Chondrocyte (in vitro differentiated cells): Measurements from ENCODE around the gene RHOA. TPM values are rescaled to one million over a fixed set of nuclear protein-coding genes. Genes with fewer than 3 reads are reported as not detected.
A peak's percentile ranks its signal among the peaks of the same experiment; 100 is the strongest.

Experiments used
- DNase-seq: peaks from one replicate; pipeline ENCODE4 v3.0.0; 2021; ENCODE audit warnings: mixed read lengths, low spot score
- H3K27ac Mint-ChIP-seq: one replicate; pipeline ENCODE4 v1.8.0; 2021; ENCODE audit warnings: mild to moderate bottlenecking, moderate library complexity, mixed read lengths; ENCODE audit not compliant: unreplicated experiment
- H3K27me3 Mint-ChIP-seq: 2 replicates; pipeline ENCODE4 v1.8.0; 2021; ENCODE audit warnings: low read depth, mixed read lengths
- H3K36me3 Mint-ChIP-seq: 2 replicates; pipeline ENCODE4 v1.8.0; 2021; ENCODE audit warnings: low read depth, mixed read lengths
- H3K4me1 Mint-ChIP-seq: 2 replicates; pipeline ENCODE4 v1.8.0; 2021; ENCODE audit warnings: low read depth, mild to moderate bottlenecking, mixed read lengths
- H3K4me3 Mint-ChIP-seq: one replicate; pipeline ENCODE4 v1.8.0; 2021; ENCODE audit warnings: mild to moderate bottlenecking, moderate library complexity, mixed read lengths; ENCODE audit not compliant: unreplicated experiment
- H3K9me3 Mint-ChIP-seq: 2 replicates; pipeline ENCODE4 v1.8.0; 2021; ENCODE audit warnings: low read depth, mixed read lengths
- CTCF ChIP-seq: fragments of 200-600 bp; sonication (generic); IDR thresholded peaks from 2 replicates; pipeline ENCODE4 v1.5.0; 2021; ENCODE audit warnings: antibody characterized with exemption, mild to moderate bottlenecking, moderate library complexity
- total RNA-seq: library from RNA; stranded (reverse); gene quantifications from 3 replicates; pipeline ENCODE4 v1.2.1, GENCODE V29; 2021

RHOA gene
- total RNA-seq, 1 donor from 2014 or later = 625 TPM

DNA sequence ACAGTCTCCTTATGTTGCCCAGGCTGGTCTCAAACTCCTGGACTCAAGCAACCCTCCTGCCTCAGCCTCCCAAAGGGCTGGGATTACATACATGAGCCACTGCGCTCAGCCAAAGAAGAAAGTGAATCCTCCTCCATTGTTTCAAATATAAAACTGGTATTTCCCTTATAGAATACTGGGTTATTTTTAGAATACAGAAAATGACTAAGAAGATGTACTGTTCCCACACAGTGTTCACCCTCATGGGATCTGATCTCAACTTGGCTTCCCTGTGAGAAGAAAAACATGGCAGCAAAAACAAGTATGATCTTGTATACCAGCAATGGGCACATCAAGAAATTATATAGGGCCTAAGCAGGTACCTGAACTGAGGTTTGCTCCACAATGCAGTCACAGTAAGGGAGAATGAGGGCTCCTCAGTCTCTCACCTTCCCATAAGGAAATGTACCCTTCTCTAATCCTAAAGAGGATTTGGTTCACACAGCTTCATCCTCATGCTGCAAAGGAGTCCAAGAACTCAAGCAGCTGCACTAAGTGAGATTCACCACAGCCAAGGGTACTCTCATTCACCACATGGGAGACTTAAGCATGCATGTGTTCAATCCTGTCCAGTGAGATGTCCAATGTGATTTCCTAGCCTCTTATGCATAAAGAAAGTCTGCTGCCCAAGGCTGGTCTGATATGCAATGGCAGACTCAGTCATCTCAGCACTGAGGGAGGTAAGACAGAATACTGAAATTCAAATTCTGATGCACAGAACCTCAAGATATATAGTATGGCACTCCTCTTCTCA, 97.7 kb downstream of the RHOA start:
- no peak for DNase-seq
- peak overlapping the region; percentile 96 for H3K27ac Mint-ChIP-seq
- no peaks in the 10 kb centered on the region for H3K9me3 Mint-ChIP-seq
- H3K27me3 Mint-ChIP-seq = no peaks in the 10 kb centered on the region
- peaks cover 16% of the 10 kb centered on the region for H3K4me1 Mint-ChIP-seq
- no peak overlapping the region for H3K4me3 Mint-ChIP-seq
- no peak for TF ChIP-seq CTCF
- peaks cover 23% of the 10 kb centered on the region for H3K36me3 Mint-ChIP-seq

DNA sequence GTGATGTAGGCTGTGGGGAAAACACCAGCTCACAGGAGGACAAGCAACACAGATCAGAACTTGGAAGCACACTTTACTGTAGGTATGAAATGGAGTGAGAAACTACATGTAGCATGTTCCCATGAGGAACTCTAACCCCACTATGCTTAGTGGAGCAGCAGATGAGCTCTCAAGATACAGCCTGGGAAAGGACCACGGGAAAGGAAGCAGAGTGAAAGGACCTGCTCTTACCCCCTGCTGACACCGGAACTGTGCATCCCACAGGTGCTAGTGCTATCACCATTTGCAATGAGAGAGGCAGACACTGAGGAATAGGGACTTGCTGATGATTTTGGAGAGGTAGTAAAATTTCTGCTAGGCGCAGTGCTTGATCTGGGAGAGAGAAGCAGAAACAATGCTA, 100.5 kb downstream of the RHOA start:
- peaks cover 16% of the 10 kb centered on the region for H3K4me1 Mint-ChIP-seq
- H3K9me3 Mint-ChIP-seq = no peaks in the 10 kb centered on the region
- H3K27me3 Mint-ChIP-seq = no peaks in the 10 kb centered on the region
- H3K27ac Mint-ChIP-seq = no peak overlapping the region
- DNase-seq = no peak
- no peak for TF ChIP-seq CTCF
- H3K36me3 Mint-ChIP-seq = peaks cover 25% of the 10 kb centered on the region
- H3K4me3 Mint-ChIP-seq = no peak overlapping the region

DNA sequence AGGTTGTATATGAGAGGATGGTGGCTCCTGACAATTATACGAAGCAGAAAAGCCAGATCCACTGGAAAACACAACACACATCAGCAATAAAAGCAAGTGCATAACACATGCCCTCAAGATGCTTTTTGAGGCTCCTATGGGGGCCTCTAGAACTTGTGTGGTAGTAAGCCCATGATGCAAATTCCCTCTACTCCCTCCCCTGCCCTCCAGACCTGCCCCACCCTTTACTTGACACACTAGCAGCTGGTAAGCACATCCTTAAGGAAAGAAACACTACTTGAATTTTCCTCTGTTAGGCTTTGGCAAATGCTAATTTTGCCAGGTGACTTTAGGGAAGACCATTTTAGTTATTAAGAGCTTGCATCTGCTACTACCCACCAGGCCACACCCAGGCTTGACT, 101.1 kb downstream of the RHOA start:
- Mint-ChIP-seq H3K9me3 (no peaks in the 10 kb centered on the region), H3K36me3 (peaks cover 25% of the 10 kb centered on the region), H3K4me3 (no peak overlapping the region), H3K4me1 (peaks cover 16% of the 10 kb centered on the region), H3K27me3 (no peaks in the 10 kb centered on the region), H3K27ac (no peak overlapping the region)
- no peak for TF ChIP-seq CTCF
- DNase-seq = no peak

Other genes with a start within 250 kb of the RHOA start
- 18.1 to 19.4 TPM (median 18.7 TPM) in 3 replicates for gene CCDC71, start 245.6 kb downstream of the RHOA start, total RNA-seq
- gene KLHDC8B, start 240.4 kb downstream of the RHOA start, total RNA-seq = 15.6 to 40.8 TPM (median 35.1 TPM) in 3 replicates
- 4.6 to 7.3 TPM (median 6.9 TPM) in 3 replicates for gene C3orf62, start 134.7 kb downstream of the RHOA start, total RNA-seq
- 31.6 to 41.0 TPM (median 31.9 TPM) in 3 replicates for gene USP4, start 71.9 kb downstream of the RHOA start, total RNA-seq
- 87.9 to 92.6 TPM (median 91.3 TPM) in 3 replicates for gene GPX1, start 53.6 kb downstream of the RHOA start, total RNA-seq
- 22.5 to 54.8 TPM (median 23.4 TPM) in 3 replicates for gene TCTA, start 447 bp upstream of the RHOA start, total RNA-seq
- 4.8 to 6.1 TPM (median 6.0 TPM) in 3 replicates for gene AMT, start 10.5 kb upstream of the RHOA start, total RNA-seq
- gene NICN1, start 17.3 kb upstream of the RHOA start, total RNA-seq = 20.0 to 25.8 TPM (median 23.8 TPM) in 3 replicates
- gene DAG1, start 58.3 kb upstream of the RHOA start, total RNA-seq = 147 to 156 TPM (median 149 TPM) in 3 replicates
- 0.77 to 0.82 TPM (median 0.77 TPM) in 3 replicates for gene BSN, start 142.5 kb upstream of the RHOA start, total RNA-seq